CD4-positive, alpha-beta T cell treated with Interferon alpha-2 for 1 hour (primary cell): ENCODE data around the gene SIGLEC7.

ENCODE experiments used
- DNase-seq, 2 donors: peaks; one replicate each; pipeline ENCODE4 v3.0.0-alpha.2; 2020 to 2022

SIGLEC7 gene

GRCh38 chr19:51142119-51142518 lies at the start of gene SIGLEC7:
Gene SIGLEC7, plus strand, starts transcription at chr19:51142301. Its CDS starts 69 bp downstream, at chr19:51142370.
- DNase-seq: peak in 1 of 2 donors; percentile 18

GRCh38 chr19:51093101-51093500 lies 49.0 kb upstream of the SIGLEC7 start:
- DNase-seq: no peak

- DNase-seq: no peak
Measured at GRCh38 chr19:51093510-51094345, 48.4 kb upstream of the SIGLEC7 start.

- DNase-seq: peak; percentile 12 to 31
Measured at GRCh38 chr19:51094696-51095279, 47.3 kb upstream of the SIGLEC7 start.

GRCh38 chr19:51096473-51097165 lies 45.5 kb upstream of the SIGLEC7 start:
- DNase-seq: peak in 1 of 2 donors; percentile 12

- DNase-seq: peak; percentile 62 to 70
Measured at GRCh38 chr19:51097166-51097738, 44.8 kb upstream of the SIGLEC7 start.

- no peak for DNase-seq
Measured at GRCh38 chr19:51097796-51098195, 44.3 kb upstream of the SIGLEC7 start.

GRCh38 chr19:51098365-51099046 lies 43.6 kb upstream of the SIGLEC7 start:
- DNase-seq: peak; percentile 49 to 63

GRCh38 chr19:51099047-51099382 lies 43.1 kb upstream of the SIGLEC7 start:
- DNase-seq: no peak

- no peak for DNase-seq
Measured at GRCh38 chr19:51100601-51101000, 41.5 kb upstream of the SIGLEC7 start.

GRCh38 chr19:51101171-51101865 lies 40.8 kb upstream of the SIGLEC7 start:
- DNase-seq: no peak

- no peak for DNase-seq
Measured at GRCh38 chr19:51102991-51103390, 39.1 kb upstream of the SIGLEC7 start.

- DNase-seq: no peak
Measured at GRCh38 chr19:51103926-51104341, 38.2 kb upstream of the SIGLEC7 start.

- no peak for DNase-seq
Measured at GRCh38 chr19:51107406-51108065, 34.6 kb upstream of the SIGLEC7 start.

GRCh38 chr19:51108066-51108804 lies 33.9 kb upstream of the SIGLEC7 start, which contains the start of gene CTU1:
Gene CTU1, minus strand, starts transcription at chr19:51108409. Its CDS starts 3,840 bp downstream, at chr19:51104569.
- DNase-seq: peak; percentile 99

GRCh38 chr19:51108805-51109146 lies 33.3 kb upstream of the SIGLEC7 start:
- DNase-seq: no peak

GRCh38 chr19:51110666-51110971 lies 31.5 kb upstream of the SIGLEC7 start:
- no peak for DNase-seq

- DNase-seq: no peak
Measured at GRCh38 chr19:51111606-51112005, 30.5 kb upstream of the SIGLEC7 start.

- DNase-seq: peak in 1 of 2 donors; percentile 17
Measured at GRCh38 chr19:51114087-51114729, 27.9 kb upstream of the SIGLEC7 start.

GRCh38 chr19:51116736-51117286 lies 25.3 kb upstream of the SIGLEC7 start:
- DNase-seq: peak in 1 of 2 donors; percentile 37
